NCI-H187 (cell line): ENCODE data around the gene COLEC12.

Experiments used
- DNase-seq, 2 experiments: peaks; one replicate each; lab custom pipeline; 2025; lab: John Stamatoyannopoulos, UW

The COLEC12 gene

DNA sequence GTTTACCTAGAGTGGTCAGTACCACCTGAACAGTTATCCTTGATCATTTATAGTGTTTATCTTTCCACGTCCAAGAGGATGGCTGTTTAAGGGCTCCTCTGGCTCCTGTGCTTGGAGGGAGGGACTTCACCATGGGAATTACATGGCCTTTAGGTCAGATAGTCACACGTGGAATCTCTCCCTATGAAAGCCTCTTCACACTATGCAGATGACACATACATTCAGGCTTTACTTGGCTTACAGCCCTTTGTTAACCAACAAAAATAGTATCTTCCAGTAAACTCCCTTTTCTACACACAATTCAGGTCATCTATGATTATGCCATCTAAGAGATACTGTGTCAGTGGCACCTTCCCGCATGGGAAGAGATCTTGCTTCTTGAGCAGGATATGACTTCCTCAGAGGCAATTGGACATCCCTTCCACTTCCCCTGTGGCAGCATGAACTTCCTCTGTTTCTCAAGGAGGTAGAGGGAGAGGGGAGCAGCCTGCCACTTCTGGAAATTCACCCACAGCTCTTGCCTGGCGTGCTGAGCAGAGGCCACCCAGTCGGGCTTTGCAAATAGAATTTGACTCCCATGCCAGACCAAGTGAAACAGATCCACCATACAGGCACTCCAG is 53.5 kb downstream of the COLEC12 start:
- no peak for DNase-seq

DNA sequence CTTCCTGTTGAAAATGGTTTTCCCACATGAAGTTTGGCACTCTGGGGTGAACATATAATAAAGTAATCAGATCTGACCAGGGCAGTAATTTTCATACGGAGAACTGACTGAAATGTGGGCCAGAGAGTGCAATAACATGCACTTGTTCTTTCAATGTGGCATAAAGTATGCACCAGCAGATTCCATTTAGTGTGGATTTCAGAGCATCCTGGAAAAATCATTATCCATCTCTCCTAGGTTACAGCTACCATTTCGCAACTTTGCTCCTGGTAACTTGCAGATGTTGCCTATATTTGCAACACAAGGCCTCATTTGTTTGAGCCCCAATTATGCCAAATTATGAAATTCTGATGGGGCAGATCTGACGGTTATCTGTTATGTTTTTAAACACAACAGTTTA is 55.4 kb downstream of the COLEC12 start:
- DNase-seq = no peak

DNA sequence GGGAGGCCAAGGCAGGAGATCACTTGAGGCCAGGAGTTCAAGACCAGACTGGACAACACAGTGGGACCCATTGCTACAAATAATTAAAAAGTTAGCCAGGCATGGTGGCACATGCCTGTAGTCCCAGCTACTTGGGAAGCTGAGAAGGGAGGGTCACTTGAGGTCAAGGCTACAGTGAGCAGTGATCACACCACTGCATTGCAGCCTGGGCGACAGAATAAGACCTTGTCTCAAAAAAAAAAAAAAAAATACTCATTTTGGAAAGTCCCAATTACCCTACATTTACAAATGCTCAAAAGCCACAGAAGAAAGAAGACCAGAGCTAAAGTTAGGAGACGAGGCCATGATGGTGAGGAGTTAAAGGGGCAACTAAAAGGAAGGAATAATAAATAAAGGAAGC is 61.9 kb downstream of the COLEC12 start:
- DNase-seq = no peak

GRCh38 chr18:435940-436339 is 64.6 kb downstream of the COLEC12 start:
- DNase-seq = no peak

DNA sequence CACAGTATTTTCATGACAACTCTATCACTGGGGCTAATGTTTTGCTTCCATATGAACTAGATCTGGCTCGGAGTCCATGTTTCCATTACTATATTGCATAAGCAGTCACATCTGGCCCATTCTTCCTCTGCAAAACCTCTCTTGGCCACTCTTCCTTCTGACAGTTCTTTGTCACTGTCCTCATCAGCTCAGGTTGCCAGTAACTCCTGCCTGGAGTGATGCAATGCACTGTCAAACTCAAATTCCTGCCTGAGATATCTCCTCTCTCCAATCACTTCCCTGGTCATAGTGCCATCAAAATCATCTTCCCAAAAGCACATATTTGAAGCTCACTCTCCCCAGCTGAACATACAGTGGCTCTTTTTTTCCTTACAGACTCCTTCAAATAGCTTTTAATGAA is 66.1 kb downstream of the COLEC12 start:
- DNase-seq = no peak

DNA sequence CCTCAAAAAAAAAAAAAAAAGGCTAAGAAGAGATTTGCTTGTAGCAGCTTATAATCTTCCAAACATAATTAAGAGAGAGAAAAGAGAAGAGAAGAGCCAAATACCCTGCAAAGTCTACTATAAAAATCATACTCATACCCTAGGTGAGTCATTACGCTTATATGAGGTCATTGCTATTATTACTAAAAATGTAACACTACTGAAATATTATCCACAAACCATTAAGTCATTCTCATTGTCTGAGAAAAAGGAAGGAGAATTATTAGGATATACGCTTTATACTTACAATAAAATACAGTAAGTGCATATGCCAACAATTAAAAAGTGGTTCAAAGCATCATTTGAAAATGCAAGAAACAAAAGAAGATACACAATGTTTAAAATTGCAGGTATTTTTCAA is 66.5 kb downstream of the COLEC12 start:
- DNase-seq = no peak

DNA sequence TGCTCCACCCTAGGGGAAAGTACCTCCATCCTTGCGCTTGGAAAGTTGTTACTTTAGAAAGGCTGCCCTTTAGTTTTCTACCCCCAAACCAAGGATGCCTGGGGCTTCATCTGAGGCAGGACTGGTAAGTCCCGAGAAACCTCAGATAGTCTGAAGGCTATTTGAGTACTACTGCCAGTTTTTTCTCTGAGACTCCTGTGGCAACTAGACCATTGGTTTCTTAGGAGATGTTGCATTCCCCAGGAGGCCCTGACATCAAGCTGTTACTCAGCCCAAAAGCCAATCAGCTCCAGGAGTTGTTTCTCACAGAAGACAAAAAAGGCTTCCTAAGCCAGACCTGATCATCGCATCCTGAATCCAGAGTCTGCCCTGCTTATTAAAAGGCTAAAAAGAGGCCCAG is 67.2 kb downstream of the COLEC12 start:
- DNase-seq = no peak

DNA sequence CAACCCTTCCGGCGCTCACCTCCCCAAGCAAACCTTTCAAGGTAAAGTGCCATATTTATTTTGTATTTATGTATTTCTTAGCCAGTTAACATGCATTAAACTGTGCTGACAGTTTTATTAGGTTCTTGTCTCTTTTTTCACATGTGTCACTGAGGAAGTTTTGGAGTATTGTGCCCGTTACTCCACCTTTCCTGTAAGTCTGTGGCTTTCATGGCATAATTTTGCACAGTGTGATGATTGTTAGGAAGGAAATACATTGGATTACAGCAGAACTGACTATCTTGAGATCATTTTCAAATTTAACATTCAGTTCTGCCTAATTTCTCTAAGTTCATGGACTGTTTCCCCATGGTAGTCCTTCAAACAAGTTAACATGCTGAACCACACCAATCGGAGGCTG is 67.7 kb downstream of the COLEC12 start:
- no peak for DNase-seq

GRCh38 chr18:429030-429429 is 71.5 kb downstream of the COLEC12 start:
- no peak for DNase-seq

DNA sequence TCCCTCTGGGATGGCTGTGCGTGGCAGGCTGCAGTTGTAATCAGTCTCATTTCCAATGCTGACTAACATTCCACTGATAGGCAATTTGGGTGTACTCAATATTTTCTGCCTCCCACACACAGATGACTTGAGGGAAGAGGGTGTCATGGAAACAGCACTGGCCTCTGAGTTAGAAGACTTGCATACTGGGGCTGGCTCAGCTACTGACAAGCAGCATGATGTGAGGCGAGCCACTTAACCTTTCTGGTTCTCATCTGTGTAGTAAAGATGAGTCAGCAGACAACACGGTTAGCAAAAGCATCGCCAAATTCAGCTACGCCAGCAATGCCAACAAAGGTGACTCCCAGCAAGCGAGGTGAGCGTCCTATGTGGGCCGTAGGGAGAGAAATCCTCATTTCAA is 73.5 kb downstream of the COLEC12 start:
- no peak for DNase-seq

GRCh38 chr18:425106-425745 is 75.3 kb downstream of the COLEC12 start:
- DNase-seq = no peak

- no peak for DNase-seq
Measured at GRCh38 chr18:424668-425067, 75.8 kb downstream of the COLEC12 start.

DNA sequence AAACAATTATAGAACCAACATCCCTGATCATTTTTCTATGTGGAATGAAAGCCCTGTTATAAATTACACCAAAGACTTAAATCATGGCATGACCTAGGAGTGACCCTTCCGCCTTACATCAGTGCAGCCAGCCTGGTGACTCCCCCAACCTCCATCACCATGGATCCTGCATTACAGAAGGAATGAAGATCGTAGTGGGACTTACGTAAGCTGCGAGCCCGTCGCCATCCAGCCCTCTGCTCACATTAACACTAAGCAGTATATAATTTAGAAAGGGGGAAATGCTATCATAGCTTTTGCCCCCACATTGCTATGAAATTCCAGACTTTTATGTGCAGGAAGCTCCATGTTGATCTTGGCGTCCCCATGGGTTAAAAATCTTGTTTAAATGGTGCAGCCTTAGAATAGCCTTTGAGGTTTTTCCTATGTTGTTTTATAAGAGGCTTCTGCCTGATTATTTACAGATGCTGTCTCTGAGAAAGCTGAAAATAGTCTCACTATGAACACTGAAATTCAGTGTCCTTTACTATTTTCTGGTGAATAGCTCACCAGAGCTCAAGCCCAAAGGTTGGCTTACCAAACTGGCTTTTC is 76.3 kb downstream of the COLEC12 start:
- DNase-seq = no peak

DNA sequence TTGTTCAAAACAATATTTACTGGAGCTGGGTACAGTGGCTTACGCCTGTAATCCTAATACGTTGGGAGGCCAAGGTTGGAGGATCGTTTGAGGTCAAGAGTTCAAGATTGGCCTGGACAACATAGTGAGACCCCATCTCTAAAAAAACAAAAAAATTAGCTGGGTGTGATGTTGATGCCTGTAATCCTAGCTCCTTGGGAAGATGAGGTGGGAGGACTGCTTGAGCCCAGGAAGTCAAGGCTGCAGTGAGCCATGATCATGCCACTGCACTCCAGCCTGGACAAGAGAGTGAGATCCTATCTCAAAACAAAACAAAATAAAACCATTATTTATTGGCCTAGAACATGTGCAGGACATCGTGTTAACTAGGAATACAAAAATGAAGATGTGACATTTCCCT is 77.5 kb downstream of the COLEC12 start:
- no peak for DNase-seq

- no peak for DNase-seq
Measured at GRCh38 chr18:421247-422155, 79.0 kb downstream of the COLEC12 start.

DNA sequence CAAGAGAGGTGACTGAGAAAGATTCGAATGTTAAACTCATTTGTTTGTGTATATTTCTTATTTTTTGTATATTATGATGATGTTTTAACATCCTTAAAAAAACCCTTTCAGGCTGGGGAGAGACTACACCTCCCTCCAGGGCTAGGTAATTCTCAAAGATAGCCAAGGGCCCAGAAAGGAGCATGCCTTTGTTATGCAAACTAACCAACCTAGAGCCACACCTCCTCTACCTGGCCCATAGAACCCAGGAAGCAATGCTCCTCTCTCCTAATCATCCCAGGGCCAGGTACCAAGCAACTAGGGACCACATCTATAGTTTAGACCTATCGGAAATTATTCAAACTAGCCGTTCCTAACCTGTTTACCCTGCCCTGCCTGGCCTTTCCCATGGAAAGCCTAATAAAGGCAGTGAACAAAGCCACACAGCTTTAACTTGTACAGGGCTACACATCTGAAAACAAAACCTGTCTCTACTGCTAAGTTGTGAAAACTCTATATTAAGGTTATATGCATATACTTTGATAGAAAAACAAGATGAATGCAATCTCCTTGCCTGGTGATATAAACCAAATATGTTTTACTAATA is 79.7 kb downstream of the COLEC12 start:
- no peak for DNase-seq

DNA sequence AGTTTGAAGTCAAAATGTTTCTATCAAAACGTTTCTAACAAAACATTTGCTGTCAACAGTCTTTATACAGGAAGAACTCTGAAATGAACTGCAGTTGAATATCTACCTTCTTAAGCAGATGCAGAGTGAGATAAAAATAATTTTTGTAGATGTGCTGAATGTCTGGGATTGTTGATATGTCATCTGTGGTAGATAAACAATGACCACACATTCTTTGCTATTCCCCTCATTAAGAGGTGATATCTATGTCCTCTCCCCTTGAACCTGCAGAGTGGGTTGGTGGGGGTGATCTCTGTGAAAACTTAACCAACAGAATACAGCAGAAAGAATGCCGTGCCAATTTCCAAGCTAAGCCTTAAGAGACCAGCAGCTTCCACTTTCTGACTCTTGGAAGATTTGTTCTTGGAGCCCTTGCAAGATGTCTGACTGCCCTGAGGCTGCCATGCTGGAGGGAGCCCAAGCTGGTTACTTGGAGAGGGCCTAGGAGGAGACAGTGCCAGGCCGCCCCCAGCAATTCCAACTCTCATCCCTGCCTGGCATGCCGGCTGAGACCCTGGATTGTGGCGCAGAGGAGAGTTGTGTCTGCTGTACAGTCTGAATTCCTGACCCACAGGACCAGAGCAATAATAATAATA is 80.8 kb downstream of the COLEC12 start:
- DNase-seq = no peak

DNA sequence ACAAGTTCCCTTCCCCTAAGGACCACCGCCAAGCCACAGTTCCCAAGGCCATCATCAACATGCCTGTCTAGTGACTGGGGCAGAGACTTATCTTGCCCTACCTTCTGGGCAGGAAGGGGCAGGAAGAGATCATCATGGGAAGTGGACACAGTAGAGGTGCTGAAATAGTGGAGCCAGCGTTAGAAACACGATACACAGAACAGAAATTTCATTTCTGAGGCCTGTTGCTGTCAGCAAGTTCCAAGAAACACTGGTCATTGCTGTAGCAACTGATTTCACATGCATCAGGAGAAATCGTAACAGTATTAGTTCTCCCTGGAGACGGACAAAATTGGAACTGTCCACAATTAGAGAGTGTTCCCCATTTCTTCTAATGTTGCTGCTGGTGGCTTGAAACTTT is 83.0 kb downstream of the COLEC12 start:
- DNase-seq = no peak

DNA sequence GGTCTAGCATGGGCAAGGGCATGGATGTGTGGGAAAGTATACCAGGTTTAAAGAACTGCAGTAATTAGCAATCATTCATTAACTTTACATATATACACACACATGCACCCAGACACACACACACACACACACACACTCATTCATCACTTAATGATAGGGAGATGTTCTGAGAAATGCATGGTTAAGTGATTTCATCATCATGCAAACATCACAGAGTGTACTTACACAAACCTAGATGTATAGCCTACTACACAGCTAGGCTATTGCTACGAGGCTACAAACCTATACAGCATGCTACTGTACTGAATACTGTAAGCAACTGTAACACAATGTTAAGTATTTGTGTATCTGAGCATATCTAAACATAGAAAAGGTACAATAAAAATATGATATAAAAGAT is 83.6 kb downstream of the COLEC12 start:
- DNase-seq = no peak

GRCh38 chr18:415617-416612 is 84.6 kb downstream of the COLEC12 start:
- no peak for DNase-seq

- DNase-seq = no peak
Measured at GRCh38 chr18:415047-415446, 85.5 kb downstream of the COLEC12 start.
